ENCODE data around the gene ZBP1. TPM values are rescaled to one million over a fixed set of nuclear protein-coding genes. Genes with fewer than 3 reads are reported as not detected.

The ZBP1 gene
- total and polyA plus RNA-seq, 5 donors from 2014 or later = 12.4 to 67.0 (median 24.8) TPM

DNA sequence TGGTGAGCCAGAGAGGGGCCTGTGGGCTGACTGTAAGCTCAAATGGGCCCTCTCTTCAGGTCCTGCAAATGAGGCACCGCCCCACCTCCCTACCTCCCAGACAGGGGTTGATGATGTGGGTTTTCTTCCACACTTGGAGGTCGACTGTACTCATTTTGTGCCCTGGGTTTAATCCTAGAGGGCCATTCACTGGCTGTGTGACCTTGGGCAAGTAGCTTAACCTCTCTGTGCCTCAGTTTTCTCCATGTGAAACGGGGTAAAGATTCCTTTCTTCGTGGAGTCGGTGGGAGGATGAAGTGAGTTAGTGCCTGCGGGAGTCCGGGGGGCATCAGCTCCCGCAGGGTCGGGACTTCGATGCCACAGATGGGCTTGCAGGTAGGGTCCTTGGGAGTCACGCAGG, 23.9 kb downstream of the ZBP1 start:
- H3K9me3 ChIP-seq (ENCODE audit: control insufficient read depth in 2 of 2, low read length in 2 of 2) = no peaks in the 10 kb centered on the region
- Mint-ChIP-seq H3K27me3 (peaks cover 15% of the 10 kb centered on the region), H3K9me3 (peaks cover 0 to 3% (median 0%) of the 10 kb centered on the region in 7 donors), H3K4me1 (peaks cover 2 to 6% (median 4%) of the 10 kb centered on the region in 4 donors), H3K27ac (peak overlapping the region in 1 of 3 donors; percentile 38), H3K36me3 (no peaks in the 10 kb centered on the region), H3K4me3 (no peak overlapping the region)
- DNase-seq = no peak
- H3K4me1 ChIP-seq (ENCODE audit: control insufficient read depth, insufficient read depth, low read length, poor library complexity, severe bottlenecking) = peaks cover 8% of the 10 kb centered on the region
- no peak overlapping the region for H3K27ac ChIP-seq (ENCODE audit: insufficient read depth, low read length, poor library complexity, severe bottlenecking)
- H3K36me3 ChIP-seq (ENCODE audit: control insufficient read depth, insufficient read depth, low read length) = no peaks in the 10 kb centered on the region
- no peak for ATAC-seq (ENCODE audit: low read depth in 2 of 2)
- H3K4me3 ChIP-seq (ENCODE audit: low read depth, low read length) = no peak overlapping the region
- H3K27me3 ChIP-seq (ENCODE audit: control insufficient read depth, insufficient read depth, low read length) = no peaks in the 10 kb centered on the region

DNA sequence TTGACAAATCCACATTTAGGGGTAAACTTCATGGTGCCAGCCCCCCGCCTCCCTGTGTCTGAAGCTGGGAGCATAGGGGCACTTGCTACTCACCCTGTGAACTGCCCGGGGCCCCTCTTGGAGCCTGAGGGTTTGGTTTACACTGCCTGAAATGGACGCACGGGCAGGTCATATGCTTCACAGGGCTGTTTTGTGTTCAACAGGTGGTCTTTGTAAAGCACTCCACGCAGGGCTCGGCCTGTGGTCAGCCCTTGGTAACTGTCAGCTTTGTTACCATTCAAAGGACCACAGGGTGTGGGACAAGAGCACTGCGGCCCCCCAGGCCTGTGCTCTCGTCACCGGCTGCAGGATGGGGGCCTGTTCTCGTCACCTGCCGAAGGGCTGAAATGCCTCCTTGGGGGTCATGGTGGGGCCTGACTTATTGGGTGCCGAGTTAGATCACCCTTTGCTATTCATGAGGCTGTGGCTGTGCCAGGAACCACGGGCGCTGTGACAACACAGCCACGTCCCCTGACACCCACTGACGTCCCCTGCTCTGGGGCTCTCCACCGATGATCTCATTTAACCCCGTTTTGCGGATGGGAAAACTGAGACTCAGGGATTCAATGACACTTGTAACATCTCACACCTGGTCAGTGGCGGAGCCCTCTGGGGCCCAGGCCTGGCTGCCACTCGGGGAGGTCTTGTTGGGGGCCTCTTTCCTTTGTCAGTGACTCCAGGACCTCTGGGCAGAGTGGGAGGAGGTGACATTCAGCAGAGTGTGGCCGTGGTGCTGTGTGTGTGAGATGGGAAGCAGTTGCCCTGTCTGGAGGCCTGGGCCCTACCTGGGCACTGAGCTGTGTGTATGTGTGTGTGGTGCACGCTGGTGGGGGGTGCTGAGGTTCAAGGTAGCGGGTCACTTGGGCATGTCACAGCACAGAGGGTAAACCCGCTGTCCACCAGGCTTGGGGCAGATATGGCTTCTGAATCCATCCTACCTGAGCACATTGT, 24.9 kb downstream of the ZBP1 start:
- Mint-ChIP-seq H3K4me3 (no peak overlapping the region), H3K4me1 (peaks cover 2 to 6% (median 4%) of the 10 kb centered on the region in 4 donors), H3K27me3 (peaks cover 19% of the 10 kb centered on the region), H3K36me3 (no peaks in the 10 kb centered on the region), H3K9me3 (peaks cover 0 to 4% (median 0%) of the 10 kb centered on the region in 7 donors), H3K27ac (no peak overlapping the region)
- DNase-seq (no peak), ATAC-seq (ENCODE audit: low read depth in 2 of 2) (no peak)
- Histone ChIP-seq H3K9me3 (ENCODE audit: control insufficient read depth in 2 of 2, low read length in 2 of 2) (no peaks in the 10 kb centered on the region), H3K27me3 (ENCODE audit: control insufficient read depth, insufficient read depth, low read length) (no peaks in the 10 kb centered on the region), H3K27ac (ENCODE audit: insufficient read depth, low read length, poor library complexity, severe bottlenecking) (no peak overlapping the region), H3K4me3 (ENCODE audit: low read depth, low read length) (no peak overlapping the region), H3K36me3 (ENCODE audit: control insufficient read depth, insufficient read depth, low read length) (no peaks in the 10 kb centered on the region), H3K4me1 (ENCODE audit: control insufficient read depth, insufficient read depth, low read length, poor library complexity, severe bottlenecking) (peaks cover 8% of the 10 kb centered on the region)

DNA sequence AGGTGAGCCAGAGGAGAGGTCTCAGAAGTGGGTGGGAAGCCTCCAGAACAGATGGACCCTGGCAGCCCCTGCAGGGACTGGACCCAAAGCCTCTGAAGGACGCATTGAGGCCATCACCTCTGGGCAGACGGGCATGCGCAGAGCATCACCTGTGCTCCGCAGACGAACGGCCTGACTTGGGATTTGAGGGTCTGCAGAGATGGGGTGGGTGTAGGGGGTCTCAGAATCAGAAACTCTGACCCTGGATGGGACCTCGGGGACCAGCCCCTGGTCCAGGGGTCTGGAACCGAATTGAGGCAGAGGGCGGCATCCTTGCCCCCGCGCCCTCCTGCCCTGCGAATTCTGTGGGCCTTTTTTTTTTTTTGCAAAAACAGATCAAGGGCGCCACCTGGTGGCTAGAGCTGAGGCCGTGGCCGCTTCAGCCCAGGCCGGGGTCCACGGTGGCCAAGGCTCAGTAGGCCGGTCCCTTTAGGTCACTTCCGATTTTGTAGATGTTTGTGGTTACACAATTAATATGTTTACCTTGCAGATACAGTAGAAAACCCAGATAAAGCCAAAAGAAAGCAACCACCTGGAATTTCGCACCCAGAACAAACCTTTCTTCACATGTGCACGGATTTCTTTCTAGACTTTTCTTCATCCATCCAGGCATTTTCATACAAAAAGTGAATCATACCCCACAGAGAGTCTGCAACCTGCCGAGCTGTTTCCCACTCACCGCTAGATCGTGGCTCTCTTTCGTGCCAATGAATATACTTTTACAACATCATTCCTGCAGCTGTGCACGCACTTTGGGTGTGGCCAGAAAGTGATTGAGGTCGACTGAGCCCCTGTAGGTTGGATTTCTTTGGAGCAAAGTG, 25.9 kb downstream of the ZBP1 start:
- no peaks in the 10 kb centered on the region for H3K36me3 ChIP-seq (ENCODE audit: control insufficient read depth, insufficient read depth, low read length)
- no peak overlapping the region for H3K4me3 Mint-ChIP-seq
- peaks cover 8% of the 10 kb centered on the region for H3K4me1 ChIP-seq (ENCODE audit: control insufficient read depth, insufficient read depth, low read length, poor library complexity, severe bottlenecking)
- H3K27ac Mint-ChIP-seq = peak overlapping the region in 1 of 3 donors; percentile 52
- H3K36me3 Mint-ChIP-seq = no peaks in the 10 kb centered on the region
- H3K9me3 ChIP-seq (ENCODE audit: control insufficient read depth in 2 of 2, low read length in 2 of 2) = no peaks in the 10 kb centered on the region
- peaks cover 2 to 6% (median 4%) of the 10 kb centered on the region in 4 donors for H3K4me1 Mint-ChIP-seq
- peaks cover 17% of the 10 kb centered on the region for H3K27me3 Mint-ChIP-seq
- ATAC-seq (ENCODE audit: low read depth in 2 of 2) = no peak
- peak; percentile 35 to 46 (median 44) for DNase-seq
- H3K27me3 ChIP-seq (ENCODE audit: control insufficient read depth, insufficient read depth, low read length) = no peaks in the 10 kb centered on the region
- H3K4me3 ChIP-seq (ENCODE audit: low read depth, low read length) = no peak overlapping the region
- no peak overlapping the region for H3K27ac ChIP-seq (ENCODE audit: insufficient read depth, low read length, poor library complexity, severe bottlenecking)
- H3K9me3 Mint-ChIP-seq = peaks cover 0 to 4% (median 0%) of the 10 kb centered on the region in 7 donors

DNA sequence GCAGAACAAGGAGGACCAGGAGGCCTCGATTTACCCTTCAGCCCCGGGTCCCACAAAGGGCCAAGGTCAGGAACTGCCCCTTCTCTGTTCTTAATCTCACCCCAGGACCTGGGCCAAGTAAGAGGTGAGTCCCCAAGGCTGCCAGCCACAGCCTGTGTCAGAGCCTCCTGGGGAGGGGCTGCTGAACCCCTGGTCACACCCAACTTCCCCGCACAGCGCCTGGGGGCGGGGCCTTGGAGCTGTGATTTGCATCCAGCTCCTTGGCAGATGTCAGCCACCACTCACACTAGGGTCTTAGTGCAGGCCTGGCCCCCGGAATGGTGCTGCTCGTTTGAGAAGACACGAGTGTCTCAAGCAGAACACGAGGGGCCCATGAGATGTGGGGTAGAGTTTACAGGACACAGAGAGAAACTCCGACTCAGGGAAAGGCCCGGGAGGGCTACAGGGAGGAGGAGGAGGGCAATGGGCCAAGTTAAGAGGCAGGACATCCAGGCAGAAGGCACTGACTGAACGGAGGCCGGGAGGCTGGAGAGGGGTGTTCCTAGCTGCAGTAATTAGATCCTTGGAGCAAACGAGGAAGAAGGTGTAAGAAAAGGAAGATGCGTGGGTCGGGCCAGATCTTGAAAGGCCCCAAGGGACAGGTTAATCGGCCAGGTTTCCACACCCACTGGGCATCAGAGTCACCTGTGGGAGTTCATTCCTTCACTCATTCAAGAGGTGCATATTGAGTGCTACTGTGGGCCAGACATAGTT, 26.9 kb downstream of the ZBP1 start:
- Mint-ChIP-seq H3K36me3 (no peaks in the 10 kb centered on the region), H3K4me1 (peaks cover 2 to 6% (median 4%) of the 10 kb centered on the region in 4 donors), H3K27me3 (peaks cover 12% of the 10 kb centered on the region), H3K27ac (peak overlapping the region in 1 of 3 donors; percentile 20), H3K9me3 (peaks cover 0 to 4% (median 0%) of the 10 kb centered on the region in 7 donors), H3K4me3 (no peak overlapping the region)
- Histone ChIP-seq H3K4me1 (ENCODE audit: control insufficient read depth, insufficient read depth, low read length, poor library complexity, severe bottlenecking) (peaks cover 8% of the 10 kb centered on the region), H3K36me3 (ENCODE audit: control insufficient read depth, insufficient read depth, low read length) (no peaks in the 10 kb centered on the region), H3K9me3 (ENCODE audit: control insufficient read depth in 2 of 2, low read length in 2 of 2) (no peaks in the 10 kb centered on the region), H3K27ac (ENCODE audit: insufficient read depth, low read length, poor library complexity, severe bottlenecking) (no peak overlapping the region), H3K4me3 (ENCODE audit: low read depth, low read length) (no peak overlapping the region), H3K27me3 (ENCODE audit: control insufficient read depth, insufficient read depth, low read length) (no peaks in the 10 kb centered on the region)
- no peak for DNase-seq
- no peak for ATAC-seq (ENCODE audit: low read depth in 2 of 2)

DNA sequence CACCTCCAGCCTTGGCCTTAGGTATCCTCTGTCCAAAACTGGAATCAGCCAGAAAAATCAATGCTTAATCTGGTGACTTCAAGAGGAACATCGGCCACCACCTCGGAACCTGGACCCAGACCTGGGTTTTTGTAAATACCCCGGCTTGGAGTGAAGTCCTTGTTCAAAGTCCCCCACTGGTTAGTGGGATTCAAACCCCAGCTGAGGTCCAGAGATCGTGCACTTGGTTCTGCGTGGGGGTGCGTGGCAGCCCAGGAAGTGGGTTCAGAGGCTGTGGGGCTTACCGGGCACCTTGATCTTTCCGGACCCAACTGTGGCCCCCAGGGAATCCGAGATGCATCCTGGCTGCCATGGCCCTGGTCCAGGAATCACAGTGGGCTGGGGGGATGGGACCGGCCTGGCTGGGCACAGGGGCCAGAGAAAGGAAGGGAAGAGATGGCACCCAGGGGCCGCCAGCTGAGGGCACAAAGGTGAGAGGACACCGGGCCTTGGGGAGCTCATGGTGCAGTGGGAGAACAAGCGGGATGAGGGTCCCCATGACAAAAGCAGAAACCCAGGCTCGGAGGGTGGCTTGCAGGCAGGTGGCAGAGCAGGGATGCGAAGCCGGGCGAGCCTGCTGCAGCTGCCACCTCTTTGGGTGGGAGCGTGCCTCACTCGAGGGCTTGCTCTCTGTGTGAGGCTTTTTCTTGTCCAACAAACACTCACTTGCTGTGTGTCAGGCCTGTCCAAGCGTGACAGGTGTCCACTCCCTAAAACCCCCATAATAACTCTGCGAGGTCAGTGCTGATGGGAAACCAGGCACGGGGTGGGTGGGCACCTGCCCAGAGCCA, 27.7 kb downstream of the ZBP1 start:
- H3K27me3 ChIP-seq (ENCODE audit: control insufficient read depth, insufficient read depth, low read length) = no peaks in the 10 kb centered on the region
- peaks cover 1 to 6% (median 3%) of the 10 kb centered on the region in 4 donors for H3K4me1 Mint-ChIP-seq
- H3K27me3 Mint-ChIP-seq = peaks cover 12% of the 10 kb centered on the region
- no peaks in the 10 kb centered on the region for H3K36me3 Mint-ChIP-seq
- DNase-seq (no peak), ATAC-seq (ENCODE audit: low read depth in 2 of 2) (no peak)
- H3K27ac Mint-ChIP-seq = no peak overlapping the region
- no peak overlapping the region for H3K27ac ChIP-seq (ENCODE audit: insufficient read depth, low read length, poor library complexity, severe bottlenecking)
- H3K9me3 ChIP-seq (ENCODE audit: control insufficient read depth in 2 of 2, low read length in 2 of 2) = no peaks in the 10 kb centered on the region
- H3K9me3 Mint-ChIP-seq = peaks cover 0 to 4% (median 0%) of the 10 kb centered on the region in 7 donors
- H3K4me3 Mint-ChIP-seq = no peak overlapping the region
- H3K4me1 ChIP-seq (ENCODE audit: control insufficient read depth, insufficient read depth, low read length, poor library complexity, severe bottlenecking) = peaks cover 8% of the 10 kb centered on the region
- no peaks in the 10 kb centered on the region for H3K36me3 ChIP-seq (ENCODE audit: control insufficient read depth, insufficient read depth, low read length)
- no peak overlapping the region for H3K4me3 ChIP-seq (ENCODE audit: low read depth, low read length)

DNA sequence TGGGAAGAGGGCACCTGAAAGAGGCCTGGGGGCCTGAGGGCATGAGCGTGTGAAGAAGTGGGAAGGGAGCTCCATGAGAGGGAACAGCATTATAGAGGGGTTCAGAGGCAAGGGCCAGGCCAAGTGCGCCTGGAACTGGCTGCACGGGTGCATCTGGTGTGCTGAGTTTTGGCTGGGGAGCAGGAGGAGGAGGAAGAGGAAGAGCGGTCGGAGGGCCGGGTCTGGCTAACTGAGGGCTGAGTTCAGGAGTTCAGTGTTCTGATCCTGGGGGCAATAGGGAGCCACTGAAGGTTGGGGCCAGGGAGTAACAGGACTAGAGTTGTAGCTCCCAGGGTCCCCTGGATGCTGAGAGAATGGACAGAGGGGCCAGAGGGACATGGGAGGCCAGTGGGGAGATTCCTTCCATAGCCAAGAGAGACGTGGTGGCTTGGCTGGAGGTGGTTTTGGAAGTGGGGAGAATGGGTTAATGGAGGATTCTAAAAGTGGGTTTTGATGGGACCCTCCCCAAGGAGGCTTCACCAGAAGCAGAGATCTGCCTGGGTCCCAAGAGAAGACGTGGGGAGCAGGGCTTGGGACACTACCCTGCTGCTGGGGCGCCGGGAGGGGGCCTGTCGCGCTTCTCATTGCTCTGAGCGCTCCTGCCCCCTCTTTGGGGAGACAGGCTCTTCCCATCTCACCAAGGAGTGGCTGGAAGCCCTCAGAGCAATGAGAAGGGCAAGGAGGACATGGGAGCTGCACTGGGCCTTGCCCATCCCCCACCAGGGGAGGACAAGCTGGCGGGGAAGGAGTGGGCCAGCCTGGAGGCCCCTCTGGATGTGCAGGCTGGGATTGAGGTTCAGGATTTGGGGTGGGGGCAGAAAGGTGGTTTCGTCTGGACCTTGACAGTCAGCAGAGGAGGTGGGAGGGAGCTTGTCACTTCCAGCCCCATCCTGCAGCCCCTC, 28.7 kb downstream of the ZBP1 start:
- H3K27ac ChIP-seq (ENCODE audit: insufficient read depth, low read length, poor library complexity, severe bottlenecking) = no peak overlapping the region
- DNase-seq (no peak), ATAC-seq (ENCODE audit: low read depth in 2 of 2) (no peak)
- peaks cover 0 to 4% (median 0%) of the 10 kb centered on the region in 7 donors for H3K9me3 Mint-ChIP-seq
- H3K4me3 Mint-ChIP-seq = no peak overlapping the region
- H3K27me3 Mint-ChIP-seq = peaks cover 12% of the 10 kb centered on the region
- H3K36me3 ChIP-seq (ENCODE audit: control insufficient read depth, insufficient read depth, low read length) = no peaks in the 10 kb centered on the region
- no peaks in the 10 kb centered on the region for H3K27me3 ChIP-seq (ENCODE audit: control insufficient read depth, insufficient read depth, low read length)
- H3K36me3 Mint-ChIP-seq = no peaks in the 10 kb centered on the region
- H3K4me1 Mint-ChIP-seq = peaks cover 0 to 6% (median 3%) of the 10 kb centered on the region in 4 donors
- H3K9me3 ChIP-seq (ENCODE audit: control insufficient read depth in 2 of 2, low read length in 2 of 2) = no peaks in the 10 kb centered on the region
- H3K4me3 ChIP-seq (ENCODE audit: low read depth, low read length) = no peak overlapping the region
- H3K4me1 ChIP-seq (ENCODE audit: control insufficient read depth, insufficient read depth, low read length, poor library complexity, severe bottlenecking) = no peaks in the 10 kb centered on the region
- peak overlapping the region in 1 of 3 donors; percentile 23 for H3K27ac Mint-ChIP-seq

Data from CD4-positive, CD25-positive, alpha-beta regulatory T cell (primary cell).